Left renal pelvis (tissue), 4 donors: ENCODE measurements around the gene OR13J1. TPM values are rescaled to one million over a fixed set of nuclear protein-coding genes. Genes with fewer than 3 reads are reported as not detected.
"Not testable (repeated sequence)": the region's sequence is repeated elsewhere in the genome, so short reads cannot be mapped to it uniquely, and the experiment has no call there.

Experiments used
- DNase-seq, 4 donors: peaks; one replicate each; pipeline ENCODE4 v3.0.0-alpha.2; 2013; ENCODE audit warnings: low read depth in 4 of 4, low spot score in 3 of 4
- polyA plus RNA-seq, 4 donors: library from polyadenylated mRNA; unstranded; fragments of 120-200 nt; gene quantifications; one replicate each; pipeline ENCODE4 v1.2.1, GENCODE V29; 2013; ENCODE audit not compliant: insufficient read length in 4 of 4

The OR13J1 gene
- polyA plus RNA-seq, 4 donors, result 0.15 TPM; not detected in 3

DNA sequence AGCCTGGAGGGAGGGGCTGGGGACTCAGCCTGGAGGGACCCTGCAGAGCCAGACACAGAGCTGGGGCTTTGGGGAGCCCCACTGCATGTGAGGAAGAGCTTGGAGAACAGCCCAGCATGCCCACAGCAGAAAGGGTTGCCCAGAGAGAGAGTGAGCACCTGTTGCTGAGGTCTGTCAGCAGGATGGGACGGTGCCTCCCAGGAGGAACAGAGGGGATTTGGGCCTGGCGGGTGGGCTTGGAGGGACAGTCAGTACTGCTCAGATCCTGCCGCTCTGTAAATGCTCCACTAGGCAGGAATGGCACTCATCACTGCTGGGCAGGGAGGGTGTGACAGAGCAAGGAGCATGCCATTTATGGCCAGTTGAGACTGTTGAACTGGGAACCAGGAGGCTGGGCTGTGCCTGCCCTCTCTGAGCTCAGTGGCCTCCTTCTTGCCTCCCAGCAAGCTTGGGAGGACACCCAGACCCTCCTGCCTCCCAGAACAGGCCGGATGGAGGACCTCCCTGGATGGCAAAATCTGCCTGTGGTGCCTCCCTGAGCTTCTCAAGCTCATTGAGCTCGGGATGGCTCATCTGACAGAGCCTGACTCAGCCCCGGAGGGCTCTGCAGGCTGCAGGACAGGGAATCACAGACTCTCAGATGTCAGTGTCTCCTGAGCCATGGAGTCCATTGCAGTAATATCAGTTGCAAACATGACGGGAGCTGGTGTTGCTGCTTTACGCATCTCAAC lies 35.0 kb upstream of the OR13J1 start:
- no peak for DNase-seq

GRCh38 chr9:35904338-35904737 lies 34.1 kb upstream of the OR13J1 start:
- no peak for DNase-seq

- DNase-seq, result no peak
These were observed 32.8 kb upstream of the OR13J1 start for GRCh38 chr9:35903049-35903448.

DNA sequence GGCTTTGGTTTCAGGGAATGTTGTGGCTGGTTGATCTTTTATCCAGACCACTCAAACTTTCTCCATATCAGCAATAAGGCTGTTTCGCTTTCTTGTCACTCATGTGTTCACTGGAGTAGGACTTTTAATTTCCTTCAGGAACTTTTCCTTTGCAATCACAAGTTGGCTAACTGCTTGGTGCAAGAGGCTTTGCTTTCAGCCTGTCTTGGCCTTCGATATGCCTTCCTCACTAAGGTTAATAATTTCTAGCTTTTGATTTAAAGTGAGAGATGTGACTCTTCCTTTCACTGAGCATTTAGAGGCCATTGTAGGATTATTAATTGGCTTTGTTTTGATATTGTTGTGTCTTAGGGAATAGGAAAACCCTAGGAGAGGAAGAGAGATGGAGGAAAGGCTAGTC lies 28.8 kb upstream of the OR13J1 start:
- no peak for DNase-seq

- no peak for DNase-seq
These were observed 28.1 kb upstream of the OR13J1 start for GRCh38 chr9:35898337-35898736.

GRCh38 chr9:35897376-35898099 lies 27.3 kb upstream of the OR13J1 start:
- DNase-seq, result not testable (repeated sequence)

GRCh38 chr9:35896570-35896969 lies 26.4 kb upstream of the OR13J1 start:
- no peak for DNase-seq

DNA sequence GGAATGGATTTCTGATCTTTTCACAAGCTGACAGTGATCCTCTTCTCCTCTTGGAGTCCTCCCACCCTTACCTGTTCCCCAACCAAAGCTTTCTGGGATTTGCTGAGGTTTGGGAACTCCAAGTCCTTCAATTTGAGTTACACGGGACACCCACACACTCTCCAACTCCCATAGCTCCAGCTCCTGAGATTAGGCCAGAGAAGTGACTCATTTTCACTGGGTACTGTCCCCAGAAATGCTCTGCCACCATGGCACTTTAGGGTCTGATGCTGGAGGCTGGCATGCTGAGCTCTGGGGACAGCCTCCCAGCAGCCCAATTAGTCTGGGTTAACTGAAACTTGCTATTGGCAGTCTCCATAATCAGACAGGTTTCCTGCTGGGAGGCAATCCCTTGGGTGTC lies 21.9 kb upstream of the OR13J1 start:
- no peak for DNase-seq

DNA sequence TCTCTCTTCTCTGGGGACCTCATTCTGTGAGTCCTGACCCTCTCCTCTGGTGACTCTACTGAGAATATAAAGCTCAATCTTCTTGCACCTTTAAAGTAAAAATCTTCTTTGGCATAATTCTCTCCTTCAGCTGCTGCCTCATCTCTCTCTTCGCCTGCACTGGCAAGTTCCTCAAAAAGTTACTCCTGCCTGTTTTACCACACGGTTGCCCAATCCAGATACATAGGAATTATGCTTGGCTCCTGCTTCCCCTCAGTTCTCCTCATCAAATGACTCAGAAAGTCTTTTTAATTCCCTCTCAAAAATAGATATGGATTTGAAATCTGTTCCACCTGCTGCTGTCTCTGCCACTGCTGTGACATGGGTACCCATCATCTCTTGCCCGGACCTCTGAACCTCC lies 21.4 kb upstream of the OR13J1 start:
- no peak for DNase-seq

DNA sequence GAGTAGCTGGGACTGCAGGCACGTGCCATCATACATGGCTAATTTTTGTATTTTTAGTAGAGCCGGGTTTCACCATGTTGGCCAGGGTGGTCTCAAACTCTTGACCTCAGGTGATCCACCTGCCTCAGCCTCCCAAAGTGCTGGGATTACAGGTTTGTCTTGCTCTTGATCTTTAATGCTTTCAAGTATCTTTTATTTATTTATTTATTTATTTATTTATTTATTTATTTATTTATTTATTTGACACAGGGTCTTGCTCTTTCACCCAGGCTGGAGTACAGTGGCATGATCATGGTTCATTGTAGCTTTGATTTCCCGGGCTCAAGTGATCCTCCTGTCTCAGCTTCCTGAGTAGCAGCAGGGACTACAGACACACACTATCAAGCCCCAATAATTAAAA lies 14.7 kb upstream of the OR13J1 start:
- not testable (repeated sequence) for DNase-seq

DNA sequence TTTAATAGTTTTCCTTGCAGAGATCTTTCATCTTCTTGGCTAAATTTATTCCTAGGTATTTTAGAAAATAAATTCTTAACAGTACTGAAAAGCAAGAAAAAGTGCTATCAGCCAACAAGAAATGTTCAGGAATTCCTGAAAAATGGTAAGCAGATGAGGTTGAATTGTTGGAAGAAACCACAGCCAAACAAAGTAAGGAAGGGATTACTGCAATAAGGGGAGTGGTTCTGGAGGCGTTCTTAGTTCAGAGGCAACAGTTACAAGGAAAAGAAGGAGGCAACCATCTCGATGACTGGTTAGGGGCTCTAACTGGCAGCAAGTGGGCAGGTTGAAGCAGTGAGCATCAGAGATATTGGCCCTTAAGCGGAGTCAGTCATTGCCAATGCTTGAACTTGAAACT lies 12.8 kb upstream of the OR13J1 start:
- no peak for DNase-seq

GRCh38 chr9:35882263-35882848 lies 12.2 kb upstream of the OR13J1 start:
- DNase-seq, result peak in 3 of 4 donors; percentile 44 to 56 (median 55)

GRCh38 chr9:35872505-35872904 lies 2.3 kb upstream of the OR13J1 start:
- no peak for DNase-seq

- DNase-seq, result no peak
These were observed 1.3 kb upstream of the OR13J1 start for GRCh38 chr9:35871545-35871944.

DNA sequence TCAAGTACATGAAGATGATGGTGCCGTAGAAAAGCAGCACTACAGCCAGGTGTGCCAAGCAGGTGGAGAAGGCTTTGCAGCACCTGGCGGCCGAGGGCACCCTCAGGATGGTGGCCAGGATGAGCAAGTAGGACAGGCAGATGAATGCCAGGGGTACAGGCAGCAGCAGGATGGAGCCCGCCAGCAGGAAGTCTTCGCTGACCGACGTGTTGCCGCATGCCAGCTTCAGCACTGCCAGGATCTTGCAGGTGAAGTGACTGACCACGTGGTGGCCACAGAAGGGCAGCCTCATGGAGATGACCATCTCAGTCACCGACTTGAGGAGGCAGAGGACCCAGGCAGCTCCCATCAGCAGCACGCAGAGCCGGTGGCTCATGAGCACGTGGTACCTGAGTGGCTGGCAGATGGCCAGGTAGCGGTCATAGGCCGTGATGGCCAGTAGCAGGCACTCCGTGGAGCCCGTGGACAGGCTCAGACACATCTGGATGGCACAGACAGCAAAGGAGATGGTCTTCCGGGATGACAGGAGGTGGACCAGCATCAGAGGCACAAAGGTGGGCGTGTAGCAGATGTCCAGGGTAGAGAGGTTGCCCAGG lies 482 bp downstream of the OR13J1 start:
- DNase-seq, result no peak

DNA sequence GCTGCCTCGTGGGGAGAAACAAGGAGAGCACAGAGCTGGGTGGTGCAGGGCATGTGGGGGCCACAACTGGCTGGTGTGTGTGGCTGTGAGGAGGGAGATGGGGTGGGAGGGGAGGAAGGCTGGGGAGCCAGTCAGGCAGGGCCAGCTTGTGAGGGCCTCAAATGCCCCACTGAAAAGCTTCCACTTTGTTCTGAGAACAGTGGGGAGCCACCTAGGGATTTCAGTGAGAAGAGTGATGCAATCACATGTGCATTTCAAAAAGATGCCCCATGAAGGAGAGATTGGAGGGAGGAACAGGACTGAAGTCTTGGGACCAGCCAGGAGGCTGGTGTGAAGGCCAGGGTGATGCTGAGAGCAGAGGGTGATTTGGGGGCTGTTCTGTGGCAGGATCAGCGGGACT lies 1.3 kb downstream of the OR13J1 start:
- DNase-seq, result no peak

DNA sequence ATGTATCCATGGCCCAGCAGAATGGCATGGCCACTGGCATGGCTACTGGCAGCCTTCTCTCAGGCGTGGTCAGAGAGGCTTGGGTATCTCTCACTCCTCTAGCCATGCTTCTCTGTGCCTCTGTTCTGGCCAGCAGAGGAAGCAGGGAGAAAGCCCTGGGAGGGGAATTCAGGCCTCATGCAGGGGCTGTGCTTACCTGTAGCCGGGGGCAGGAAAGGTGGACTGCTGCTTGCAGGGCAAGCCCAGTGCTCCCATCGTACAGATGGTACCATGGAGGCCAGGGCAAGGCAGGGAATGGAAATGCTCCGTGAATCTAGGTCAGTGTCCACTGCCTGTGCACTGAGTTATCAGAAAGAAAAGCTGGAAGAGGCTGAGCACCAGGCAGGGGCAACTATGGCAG lies 2.7 kb downstream of the OR13J1 start:
- DNase-seq, result no peak

- DNase-seq, result no peak
These were observed 5.4 kb downstream of the OR13J1 start for GRCh38 chr9:35864695-35865255.

DNA sequence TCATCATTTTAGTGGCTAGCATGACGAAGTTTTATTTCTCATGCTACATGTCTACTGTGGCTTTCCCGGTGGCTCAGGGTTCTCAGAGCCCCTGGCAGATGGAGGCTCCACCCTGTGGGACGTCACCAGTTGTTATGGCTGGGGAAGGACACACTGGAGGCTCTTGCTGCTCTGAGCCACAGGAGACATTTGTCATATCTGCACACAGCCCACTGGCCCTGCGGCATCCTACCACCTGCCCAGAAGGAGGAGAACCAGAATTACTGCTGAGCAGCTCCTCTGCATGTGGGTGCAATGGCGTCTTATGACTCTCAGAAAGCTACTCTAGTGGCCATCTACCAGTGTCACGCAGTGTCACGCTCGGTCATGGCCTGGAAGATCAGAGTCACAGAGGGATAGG lies 6.6 kb downstream of the OR13J1 start:
- DNase-seq, result no peak

DNA sequence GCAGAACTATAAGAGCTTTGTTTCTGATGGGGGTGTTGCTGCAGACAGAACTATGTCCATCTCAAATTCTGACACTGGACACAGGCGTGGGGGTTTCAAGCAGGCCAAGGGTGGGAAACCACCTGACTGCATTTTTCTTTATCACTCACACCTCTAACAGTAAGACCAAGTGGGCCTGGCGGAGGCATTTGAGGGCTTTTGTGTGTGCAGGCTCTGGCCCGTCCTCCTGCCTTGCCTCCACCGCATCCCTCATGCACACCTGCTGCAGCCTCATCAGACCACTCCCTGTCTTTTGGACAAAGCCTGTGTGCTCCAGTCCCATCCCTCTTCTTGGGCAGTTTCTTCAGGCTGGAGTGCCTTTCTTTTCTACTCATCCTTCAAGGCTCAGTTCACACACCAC lies 7.9 kb downstream of the OR13J1 start:
- DNase-seq, result no peak
